GM12878 (cell line): ENCODE results near the gene MYO7B.

Experiments used
- EP300 ChIP-seq, 2 experiments: fragments of 150-350 bp in 1 of 2; IDR thresholded peaks; 2 replicates each; pipeline ENCODE4 v1.6.1; 2011 to 2012; ENCODE audit warnings: low read depth in 2 of 2, low read length in 2 of 2, borderline replicate concordance in 1 of 2, improper control_type of control experiment in 1 of 2, inconsistent platforms in 1 of 2; ENCODE audit not compliant: control insufficient read depth in 1 of 2
- ESRRA ChIP-seq: IDR thresholded peaks from 2 replicates; pipeline ENCODE4 v1.6.1; 2012; ENCODE audit warnings: mild to moderate bottlenecking, low read length, improper control_type of control experiment
- POLR2A ChIP-seq: IDR thresholded peaks from 2 replicates; pipeline ENCODE4 v1.6.1; 2011; ENCODE audit warnings: low read depth, mild to moderate bottlenecking, low read length
- SPI1 ChIP-seq: IDR thresholded peaks from 2 replicates; pipeline ENCODE4 v1.6.1; 2011; ENCODE audit warnings: low read depth, mild to moderate bottlenecking, low read length, moderate library complexity, borderline replicate concordance; ENCODE audit not compliant: insufficient read depth
- SUPT20H ChIP-seq: IDR thresholded peaks from 2 replicates; pipeline ENCODE4 v1.6.1; 2011; ENCODE audit warnings: low read depth, mild to moderate bottlenecking, low read length, moderate library complexity, borderline replicate concordance; ENCODE audit not compliant: control insufficient read depth
- SUZ12 ChIP-seq: fragments of 200-600 bp; sonication (generic); IDR thresholded peaks from one replicate; pipeline ENCODE4 v1.6.1; 2018; ENCODE audit warnings: antibody characterized with exemption, mild to moderate bottlenecking; ENCODE audit not compliant: unreplicated experiment
- ZNF207 ChIP-seq: fragments of 450-650 bp; IDR thresholded peaks from 2 replicates; pipeline ENCODE4 v1.6.1; 2014; ENCODE audit warnings: antibody characterized with exemption, mild to moderate bottlenecking, borderline replicate concordance
- TF ChIP-seq, protein P1 (sequence below): fragments of 450-650 bp; IDR thresholded peaks from 2 replicates; pipeline ENCODE4 v1.6.1; 2016; ENCODE audit warnings: mild to moderate bottlenecking
- TF ChIP-seq, protein P2 (sequence below), 3 experiments: IDR thresholded peaks in 2 of 3; conservative IDR thresholded peaks in 1 of 3; 2 replicates each; pipeline ENCODE4 v1.5.1; 2011; ENCODE audit warnings: low read depth in 3 of 3, low read length in 3 of 3, mild to moderate bottlenecking in 3 of 3, control low read depth in 2 of 3, moderate library complexity in 2 of 3, inconsistent platforms in 1 of 3, mixed read lengths in 1 of 3; ENCODE audit not compliant: control insufficient read depth in 2 of 3, insufficient read depth in 1 of 3; ENCODE audit errors: extremely low read depth in 1 of 3
- TF ChIP-seq, protein P3 (sequence below): IDR thresholded peaks from 2 replicates; pipeline ENCODE4 v1.6.1; 2012; ENCODE audit warnings: low read length, inconsistent platforms
- TF ChIP-seq, protein P4 (sequence below): fragments of 450-650 bp; conservative IDR thresholded peaks from 2 replicates; pipeline ENCODE4 v1.6.1; 2017; ENCODE audit warnings: mild to moderate bottlenecking, moderate library complexity

DNA sequence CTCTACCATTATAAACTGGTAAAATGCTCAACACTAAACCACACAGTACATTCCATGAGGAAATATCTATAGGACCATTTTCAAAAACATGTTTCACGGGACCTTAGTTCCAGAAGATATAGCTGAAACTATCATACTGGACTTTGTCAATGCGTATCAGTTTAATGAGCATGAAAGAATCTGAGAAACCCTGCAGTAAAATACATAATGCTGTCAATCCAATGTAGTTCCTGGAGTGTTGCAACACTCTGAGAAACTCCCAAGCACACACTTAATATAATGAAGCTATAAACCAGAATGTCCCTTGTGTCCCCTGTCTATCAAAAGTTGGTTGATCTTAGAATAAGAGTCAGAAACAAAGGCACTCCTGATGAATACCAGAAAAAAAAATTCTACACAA lies 25.4 kb upstream of the MYO7B start:
- TF ChIP-seq, protein P1, sequence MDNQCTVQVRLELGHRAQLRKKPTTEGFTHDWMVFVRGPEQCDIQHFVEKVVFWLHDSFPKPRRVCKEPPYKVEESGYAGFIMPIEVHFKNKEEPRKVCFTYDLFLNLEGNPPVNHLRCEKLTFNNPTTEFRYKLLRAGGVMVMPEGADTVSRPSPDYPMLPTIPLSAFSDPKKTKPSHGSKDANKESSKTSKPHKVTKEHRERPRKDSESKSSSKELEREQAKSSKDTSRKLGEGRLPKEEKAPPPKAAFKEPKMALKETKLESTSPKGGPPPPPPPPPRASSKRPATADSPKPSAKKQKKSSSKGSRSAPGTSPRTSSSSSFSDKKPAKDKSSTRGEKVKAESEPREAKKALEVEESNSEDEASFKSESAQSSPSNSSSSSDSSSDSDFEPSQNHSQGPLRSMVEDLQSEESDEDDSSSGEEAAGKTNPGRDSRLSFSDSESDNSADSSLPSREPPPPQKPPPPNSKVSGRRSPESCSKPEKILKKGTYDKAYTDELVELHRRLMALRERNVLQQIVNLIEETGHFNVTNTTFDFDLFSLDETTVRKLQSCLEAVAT: no peak
- TF ChIP-seq ESRRA (no peak), POLR2A (no peak), EP300 (IDR thresholded peaks at IDR 0.05; ENCODE audit: borderline replicate concordance in 1 of 2, control insufficient read depth in 1 of 2, low read depth in 2 of 2, low read length in 2 of 2) (no peak), SPI1 (no peak), SUZ12 (no peak), SUPT20H (no peak), ZNF207 (no peak)
- TF ChIP-seq, protein P2, sequence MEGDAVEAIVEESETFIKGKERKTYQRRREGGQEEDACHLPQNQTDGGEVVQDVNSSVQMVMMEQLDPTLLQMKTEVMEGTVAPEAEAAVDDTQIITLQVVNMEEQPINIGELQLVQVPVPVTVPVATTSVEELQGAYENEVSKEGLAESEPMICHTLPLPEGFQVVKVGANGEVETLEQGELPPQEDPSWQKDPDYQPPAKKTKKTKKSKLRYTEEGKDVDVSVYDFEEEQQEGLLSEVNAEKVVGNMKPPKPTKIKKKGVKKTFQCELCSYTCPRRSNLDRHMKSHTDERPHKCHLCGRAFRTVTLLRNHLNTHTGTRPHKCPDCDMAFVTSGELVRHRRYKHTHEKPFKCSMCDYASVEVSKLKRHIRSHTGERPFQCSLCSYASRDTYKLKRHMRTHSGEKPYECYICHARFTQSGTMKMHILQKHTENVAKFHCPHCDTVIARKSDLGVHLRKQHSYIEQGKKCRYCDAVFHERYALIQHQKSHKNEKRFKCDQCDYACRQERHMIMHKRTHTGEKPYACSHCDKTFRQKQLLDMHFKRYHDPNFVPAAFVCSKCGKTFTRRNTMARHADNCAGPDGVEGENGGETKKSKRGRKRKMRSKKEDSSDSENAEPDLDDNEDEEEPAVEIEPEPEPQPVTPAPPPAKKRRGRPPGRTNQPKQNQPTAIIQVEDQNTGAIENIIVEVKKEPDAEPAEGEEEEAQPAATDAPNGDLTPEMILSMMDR (IDR thresholded peaks at IDR 0.05 in 2 of 3, conservative IDR thresholded peaks at IDR 0.05 in 1 of 3; ENCODE audit: control insufficient read depth in 2 of 3, extremely low read depth in 1 of 3, insufficient read depth in 1 of 3, low read depth in 3 of 3, low read length in 3 of 3): no peak
- TF ChIP-seq, protein P3, sequence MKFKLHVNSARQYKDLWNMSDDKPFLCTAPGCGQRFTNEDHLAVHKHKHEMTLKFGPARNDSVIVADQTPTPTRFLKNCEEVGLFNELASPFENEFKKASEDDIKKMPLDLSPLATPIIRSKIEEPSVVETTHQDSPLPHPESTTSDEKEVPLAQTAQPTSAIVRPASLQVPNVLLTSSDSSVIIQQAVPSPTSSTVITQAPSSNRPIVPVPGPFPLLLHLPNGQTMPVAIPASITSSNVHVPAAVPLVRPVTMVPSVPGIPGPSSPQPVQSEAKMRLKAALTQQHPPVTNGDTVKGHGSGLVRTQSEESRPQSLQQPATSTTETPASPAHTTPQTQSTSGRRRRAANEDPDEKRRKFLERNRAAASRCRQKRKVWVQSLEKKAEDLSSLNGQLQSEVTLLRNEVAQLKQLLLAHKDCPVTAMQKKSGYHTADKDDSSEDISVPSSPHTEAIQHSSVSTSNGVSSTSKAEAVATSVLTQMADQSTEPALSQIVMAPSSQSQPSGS: no peak
- TF ChIP-seq, protein P4, sequence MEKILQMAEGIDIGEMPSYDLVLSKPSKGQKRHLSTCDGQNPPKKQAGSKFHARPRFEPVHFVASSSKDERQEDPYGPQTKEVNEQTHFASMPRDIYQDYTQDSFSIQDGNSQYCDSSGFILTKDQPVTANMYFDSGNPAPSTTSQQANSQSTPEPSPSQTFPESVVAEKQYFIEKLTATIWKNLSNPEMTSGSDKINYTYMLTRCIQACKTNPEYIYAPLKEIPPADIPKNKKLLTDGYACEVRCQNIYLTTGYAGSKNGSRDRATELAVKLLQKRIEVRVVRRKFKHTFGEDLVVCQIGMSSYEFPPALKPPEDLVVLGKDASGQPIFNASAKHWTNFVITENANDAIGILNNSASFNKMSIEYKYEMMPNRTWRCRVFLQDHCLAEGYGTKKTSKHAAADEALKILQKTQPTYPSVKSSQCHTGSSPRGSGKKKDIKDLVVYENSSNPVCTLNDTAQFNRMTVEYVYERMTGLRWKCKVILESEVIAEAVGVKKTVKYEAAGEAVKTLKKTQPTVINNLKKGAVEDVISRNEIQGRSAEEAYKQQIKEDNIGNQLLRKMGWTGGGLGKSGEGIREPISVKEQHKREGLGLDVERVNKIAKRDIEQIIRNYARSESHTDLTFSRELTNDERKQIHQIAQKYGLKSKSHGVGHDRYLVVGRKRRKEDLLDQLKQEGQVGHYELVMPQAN: no peak
